SK-N-SH (cell line): ENCODE results near the gene PHF20. TPM values are rescaled to one million over a fixed set of nuclear protein-coding genes. Genes with fewer than 3 reads are reported as not detected.

Experiments used
- CTCF ChIA-PET: fragments of 300-600, 350-600 bp; formaldehyde crosslinking; extraction: SDS; loops from one replicate; lab custom pipeline; 2021; lab: Yijun Ruan, JAX
- POLR2A ChIA-PET: fragments of 350-600 bp; sonication (Branson Sonifier 250); formaldehyde crosslinking; extraction: SDS; loops from one replicate; lab custom pipeline; 2020; ENCODE audit warnings: antibody characterized with exemption, inconsistent platforms; lab: Yijun Ruan, JAX
- DNase-seq: peaks from one replicate; pipeline ENCODE4 v3.0.0; 2012
- H2AFZ ChIP-seq: fragments of 200-600 bp; sonication (generic); 2 replicates; pipeline ENCODE4 v1.8.1; 2016; ENCODE audit warnings: antibody characterized with exemption, mild to moderate bottlenecking, low read depth
- H3F3A ChIP-seq: fragments of 200-600 bp; sonication (generic); replicated peaks from 2 replicates; pipeline ENCODE3; 2016; ENCODE audit warnings: antibody characterized with exemption, mild to moderate bottlenecking; ENCODE audit not compliant: insufficient read depth
- H3K27ac ChIP-seq, 2 experiments: fragments of 200-500 bp in 1 of 2; fragments of 200-600 bp in 1 of 2; sonication (Bioruptor generic) in 1 of 2; sonication (generic), shearing (Covaris generic) in 1 of 2; 2 replicates each; pipeline versions ENCODE4 v1.5.1 to v1.6.1; 2014 to 2016; ENCODE audit warnings: low read depth in 2 of 2, inconsistent platforms in 1 of 2, low read length in 1 of 2, mild to moderate bottlenecking in 1 of 2, mixed read lengths in 1 of 2
- H3K27me3 ChIP-seq: fragments of 200-600 bp; sonication (generic), shearing (Covaris generic); 2 replicates; pipeline ENCODE4 v1.6.1; 2016; ENCODE audit warnings: mixed run types; ENCODE audit not compliant: insufficient read depth
- H3K36me3 ChIP-seq, 2 experiments: fragments of 200-500 bp in 1 of 2; fragments of 200-600 bp in 1 of 2; sonication (Bioruptor generic) in 1 of 2; sonication (generic) in 1 of 2; replicated peaks in 1 of 2; 2 replicates each; pipeline versions ENCODE3 to v1.5.1; 2014 to 2016; ENCODE audit warnings: low read length in 1 of 2, mild to moderate bottlenecking in 1 of 2; ENCODE audit not compliant: insufficient read depth in 2 of 2, control insufficient read depth in 1 of 2
- H3K4me1 ChIP-seq, 2 experiments: fragments of 200-500 bp in 1 of 2; fragments of 200-600 bp in 1 of 2; sonication (Bioruptor generic) in 1 of 2; sonication (generic), shearing (Covaris generic) in 1 of 2; 2 replicates each; pipeline versions ENCODE4 v1.5.1 to v1.6.1; 2014 to 2016; ENCODE audit warnings: low read depth in 1 of 2, low read length in 1 of 2, mixed run types in 1 of 2; ENCODE audit not compliant: insufficient read depth in 2 of 2, control insufficient read depth in 1 of 2
- H3K4me2 ChIP-seq: fragments of 200-600 bp; sonication (generic), shearing (Covaris generic); 2 replicates; pipeline ENCODE4 v1.6.1; 2017; ENCODE audit warnings: mixed run types
- H3K4me3 ChIP-seq, 2 experiments: fragments of 200-500 bp in 1 of 2; fragments of 200-600 bp in 1 of 2; sonication (Bioruptor generic) in 1 of 2; sonication (generic), shearing (Covaris generic) in 1 of 2; 2 replicates each; pipeline versions ENCODE4 v1.5.1 to v1.8.1; 2014 to 2016; ENCODE audit warnings: low read depth in 2 of 2, inconsistent platforms in 1 of 2, low read length in 1 of 2, mild to moderate bottlenecking in 1 of 2, mixed read lengths in 1 of 2, moderate library complexity in 1 of 2
- H3K79me2 ChIP-seq: fragments of 200-600 bp; sonication (generic); 2 replicates; pipeline ENCODE4 v1.8.1; 2017; ENCODE audit warnings: mild to moderate bottlenecking; ENCODE audit not compliant: insufficient read depth
- H3K9ac ChIP-seq: fragments of 200-600 bp; sonication (generic); 2 replicates; pipeline ENCODE4 v1.6.1; 2017; ENCODE audit warnings: mixed run types
- H3K9me2 ChIP-seq: fragments of 200-600 bp; sonication (generic); 2 replicates; pipeline ENCODE4 v1.6.1; 2017; ENCODE audit warnings: mixed run types
- H3K9me3 ChIP-seq: fragments of 200-600 bp; sonication (generic); 2 replicates; pipeline ENCODE4 v1.6.1; 2017; ENCODE audit warnings: mixed run types, mild to moderate bottlenecking, moderate library complexity
- H4K20me1 ChIP-seq: fragments of 200-600 bp; sonication (generic); 2 replicates; pipeline ENCODE4 v1.6.1; 2017; ENCODE audit warnings: mild to moderate bottlenecking, mixed run types; ENCODE audit not compliant: insufficient read depth
- CHD2 ChIP-seq: fragments of 150-350 bp; IDR thresholded peaks from 2 replicates; pipeline ENCODE4 v1.6.1; 2018; ENCODE audit warnings: low read length; ENCODE audit not compliant: partially characterized antibody
- ELF1 ChIP-seq: IDR thresholded peaks from 2 replicates; pipeline ENCODE4 v1.4.0; 2012
- EZH2phosphoT487 ChIP-seq: fragments of 200-600 bp; sonication (generic); IDR thresholded peaks from 2 replicates; pipeline ENCODE4 v1.6.1; 2017; ENCODE audit warnings: low read depth, mixed run types, mild to moderate bottlenecking, antibody characterized with exemption, moderate library complexity, borderline replicate concordance
- GABPA ChIP-seq: IDR thresholded peaks from 2 replicates; pipeline ENCODE4 v1.4.0; 2012; ENCODE audit warnings: low read depth, mild to moderate bottlenecking
- IRF3 ChIP-seq: fragments of 150-350 bp; IDR thresholded peaks from 2 replicates; pipeline ENCODE4 v1.6.1; 2016; ENCODE audit warnings: mild to moderate bottlenecking, low read depth, low read length
- MXI1 ChIP-seq: IDR thresholded peaks from 2 replicates; pipeline ENCODE4 v1.6.1; 2012; ENCODE audit warnings: mild to moderate bottlenecking, low read depth, low read length, improper control_type of control experiment
- NRF1 ChIP-seq: IDR thresholded peaks from 2 replicates; pipeline ENCODE4 v1.6.1; 2012; ENCODE audit warnings: low read depth, mild to moderate bottlenecking, low read length
- PBX3 ChIP-seq: IDR thresholded peaks from 2 replicates; pipeline ENCODE4; 2012
- RAD21 ChIP-seq: IDR thresholded peaks from 2 replicates; pipeline ENCODE4 v1.6.1; 2012; ENCODE audit warnings: mild to moderate bottlenecking, low read length
- RCOR1 ChIP-seq: fragments of 150-350 bp; IDR thresholded peaks from 2 replicates; pipeline ENCODE4 v1.6.1; 2017; ENCODE audit warnings: antibody characterized with exemption, low read length
- SIN3A ChIP-seq: IDR thresholded peaks from 2 replicates; pipeline ENCODE4 v1.6.1; 2012; ENCODE audit warnings: low read depth, mild to moderate bottlenecking, low read length, moderate library complexity, borderline replicate concordance
- TAF1 ChIP-seq: IDR thresholded peaks from 2 replicates; pipeline ENCODE4 v1.6.1; 2012; ENCODE audit warnings: low read depth, mild to moderate bottlenecking, low read length, moderate library complexity, borderline replicate concordance
- TEAD4 ChIP-seq: IDR thresholded peaks from 2 replicates; pipeline ENCODE4 v1.4.0; 2012; ENCODE audit warnings: mild to moderate bottlenecking, borderline replicate concordance; ENCODE audit not compliant: insufficient read depth
- USF1 ChIP-seq: IDR thresholded peaks from 2 replicates; pipeline ENCODE4 v1.4.0; 2012; ENCODE audit warnings: low read depth, borderline replicate concordance
- ZBTB33 ChIP-seq: IDR thresholded peaks from 2 replicates; pipeline ENCODE4 v1.4.0; 2012; ENCODE audit warnings: low read depth, borderline replicate concordance
- WGBS: methylation state at CpG from one replicate; pipeline ENCODE4 v1.1.6; 2017; ENCODE audit warnings: low lambda C conversion rate; 5-methylcytosine and 5-hydroxymethylcytosine counted together
- polyA plus RNA-seq, 3 experiments: library from polyadenylated mRNA; depleted of rRNA; stranded (reverse); fragments of >200 nt; gene quantifications; 2 replicates each; pipeline ENCODE4 v1.2.3, GENCODE V29; 2012

Gene PHF20
- polyA plus RNA-seq, 1 of the 3 experiments (the other 2 are of a cell fraction) = 23.8 TPM

GRCh38 chr20:35737865-35738333 lies 33.9 kb upstream of the PHF20 start:
- no peak for DNase-seq
- CTCF ChIA-PET = interaction anchor here (1.0 kb wide), 1 partner anchor 147 kb away, joined by 3 read pairs; no protein-coding TSS in a partner anchor
- WGBS = 96% methylated on average over 15 of the region's 15 CpGs
- H3K9me3 ChIP-seq = no peaks in the 10 kb centered on the region
- POLR2A ChIA-PET = interaction anchor here (0.7 kb wide), 1 partner anchor 179 kb away, joined by 5 read pairs; no protein-coding TSS in a partner anchor
- H2AFZ ChIP-seq = no peak overlapping the region
- H3K4me3 ChIP-seq = no peak overlapping the region
- peaks cover 12 to 22% of the 10 kb centered on the region in 2 experiments; a peak in 3 of 4 replicates for H3K4me1 ChIP-seq
- peaks cover 96% of the 10 kb centered on the region for H3K79me2 ChIP-seq
- no peaks in the 10 kb centered on the region for H3K27me3 ChIP-seq
- H3K9me2 ChIP-seq = no peaks in the 10 kb centered on the region
- H3F3A ChIP-seq = peaks cover 24% of the 10 kb centered on the region
- no peak for TF ChIP-seq RAD21
- no peak for TF ChIP-seq ELF1
- TF ChIP-seq USF1 = no peak
- no peak for TF ChIP-seq CHD2
- no peak for TF ChIP-seq EZH2phosphoT487
- TF ChIP-seq RCOR1 = no peak
- TF ChIP-seq TEAD4 = no peak
- no peak overlapping the region; the same call in 1 of the 2 replicates for H3K4me2 ChIP-seq
- no peak overlapping the region for H3K9ac ChIP-seq
- peaks cover 63 to 78% of the 10 kb centered on the region in 2 experiments for H3K36me3 ChIP-seq
- H3K27ac ChIP-seq = no peak overlapping the region
- H4K20me1 ChIP-seq = peaks cover 84% of the 10 kb centered on the region

GRCh38 chr20:35738410-35739179 lies 33.2 kb upstream of the PHF20 start:
- Histone ChIP-seq H3K27ac (no peak overlapping the region), H3K9me3 (no peaks in the 10 kb centered on the region), H3K4me2 (peak overlapping the region; percentile 85; the same call in 1 of the 2 replicates), H3K9me2 (no peaks in the 10 kb centered on the region), H2AFZ (no peak overlapping the region), H3K36me3 (peaks cover 59 to 71% of the 10 kb centered on the region in 2 experiments), H4K20me1 (peaks cover 77% of the 10 kb centered on the region), H3K4me1 (peaks cover 12 to 23% of the 10 kb centered on the region in 2 experiments; a peak in 3 of 4 replicates), H3K27me3 (no peaks in the 10 kb centered on the region), H3K79me2 (peaks cover 96% of the 10 kb centered on the region), H3K9ac (no peak overlapping the region), H3K4me3 (no peak overlapping the region), H3F3A (peaks cover 23% of the 10 kb centered on the region)
- TF ChIP-seq SIN3A = no peak
- TF ChIP-seq MXI1 = no peak
- TF ChIP-seq TAF1 = no peak
- TF ChIP-seq PBX3 = no peak
- TF ChIP-seq CHD2 = no peak
- no peak for TF ChIP-seq NRF1
- no peak for TF ChIP-seq ZBTB33
- TF ChIP-seq GABPA = no peak
- TF ChIP-seq IRF3 = no peak
- no peak for TF ChIP-seq RCOR1
- TF ChIP-seq TEAD4 = no peak
- ChIA-PET POLR2A (no interaction called here), CTCF (interaction anchor here (0.8 to 1.9 kb wide), 4 partner anchors 8 to 146 kb away, joined by 3 to 6 read pairs (median 4); no protein-coding TSS in a partner anchor)
- DNase-seq = no peak
- WGBS = 79% methylated on average over 4 of the region's 4 CpGs
